NOMO-1 treated with DMSO at 0.1 percent for 48 hours (cell line): ENCODE results near the gene TRAF3.
"Not testable (repeated sequence)": the region's sequence is repeated elsewhere in the genome, so short reads cannot be mapped to it uniquely, and the experiment has no call there.

Experiments
- DNase-seq: peaks from one replicate; lab custom pipeline; 2025; ENCODE audit not compliant: unreplicated experiment; lab: John Stamatoyannopoulos, UW

TRAF3 gene

DNA sequence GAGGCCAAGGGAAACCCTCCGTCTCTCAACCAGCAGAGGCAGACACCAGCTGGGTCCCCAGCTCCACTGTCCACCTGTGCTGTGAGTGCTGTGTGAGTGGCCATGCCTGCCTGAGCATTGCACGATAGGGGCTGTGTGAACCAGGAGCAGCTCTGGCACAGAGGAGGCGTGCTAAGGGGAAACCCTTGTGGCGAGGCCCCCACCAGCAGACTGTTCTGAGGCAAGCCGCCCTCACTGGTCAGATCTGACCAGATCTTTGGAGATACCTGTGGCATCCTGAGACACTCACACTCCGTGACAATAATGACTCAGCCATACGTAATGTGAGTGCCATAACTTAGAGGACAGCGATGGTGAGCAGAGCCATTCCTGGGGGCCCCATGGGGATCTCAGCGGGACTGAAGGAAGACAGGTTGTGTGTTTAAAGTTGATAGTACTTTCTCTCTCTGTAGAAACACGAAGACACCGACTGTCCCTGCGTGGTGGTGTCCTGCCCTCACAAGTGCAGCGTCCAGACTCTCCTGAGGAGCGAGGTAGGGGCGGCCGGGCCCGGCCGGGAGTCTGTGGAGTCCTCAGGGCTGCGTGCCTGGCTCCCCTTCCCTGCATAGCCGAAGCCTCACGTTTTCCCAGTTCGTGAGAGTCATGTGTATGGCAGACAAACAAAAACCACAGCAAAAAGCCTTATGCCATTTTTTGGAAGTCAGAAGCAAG is 108.6 kb downstream of the TRAF3 start:
- no peak for DNase-seq

DNA sequence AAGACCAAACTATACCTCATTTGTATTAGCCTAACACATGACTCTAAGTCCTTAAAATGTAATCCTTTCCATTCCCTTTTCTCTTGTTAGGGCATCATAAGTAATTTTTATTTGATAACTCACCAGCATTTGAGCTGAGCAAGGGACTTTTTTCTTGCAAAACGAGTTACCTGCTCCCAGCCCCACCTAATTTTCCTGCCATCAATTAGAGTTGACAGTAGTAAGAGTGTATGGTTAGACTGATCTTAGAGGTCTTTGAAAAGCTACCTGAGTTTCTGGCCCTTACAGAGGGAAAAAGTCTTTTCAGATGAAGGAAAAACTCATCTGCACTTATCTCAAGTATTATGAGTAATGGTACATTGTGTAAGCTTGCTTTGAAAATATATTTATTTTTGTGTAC is 111.5 kb downstream of the TRAF3 start:
- no peak for DNase-seq

DNA sequence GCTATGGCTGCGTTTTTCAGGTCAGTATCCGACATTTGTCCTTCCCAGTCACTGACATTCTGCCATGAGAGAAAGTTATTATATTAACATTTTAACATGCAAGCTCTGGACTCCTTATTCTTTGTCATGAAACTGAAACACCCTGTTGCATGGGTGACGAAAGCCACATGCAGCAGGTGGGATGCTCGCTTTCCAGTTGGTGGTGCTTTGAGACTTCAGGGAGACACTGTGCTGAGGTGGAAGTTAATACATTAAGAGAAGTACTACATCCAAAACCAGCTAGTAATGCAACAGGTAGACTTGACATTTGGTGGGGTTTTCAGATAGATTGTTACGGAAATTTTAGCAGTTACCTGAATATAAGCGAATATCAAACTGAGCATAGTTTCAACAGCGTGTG is 112.4 kb downstream of the TRAF3 start:
- DNase-seq = no peak

DNA sequence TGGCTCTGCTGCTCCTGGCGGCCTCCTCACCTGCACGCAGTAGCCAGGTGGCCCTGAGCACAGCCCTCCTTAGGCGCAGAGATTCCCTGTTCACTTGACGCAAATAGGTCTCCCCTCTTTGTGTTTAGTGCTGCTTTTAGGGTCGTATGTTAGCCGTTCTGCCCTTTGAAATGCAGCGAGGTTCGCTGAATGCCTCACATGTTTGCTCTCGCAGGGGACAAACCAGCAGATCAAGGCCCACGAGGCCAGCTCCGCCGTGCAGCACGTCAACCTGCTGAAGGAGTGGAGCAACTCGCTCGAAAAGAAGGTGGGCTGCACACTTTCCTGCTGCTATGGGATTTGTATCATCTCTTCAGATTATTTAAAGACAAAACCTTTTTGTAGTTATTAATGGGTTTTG is 113.9 kb downstream of the TRAF3 start:
- no peak for DNase-seq

DNA sequence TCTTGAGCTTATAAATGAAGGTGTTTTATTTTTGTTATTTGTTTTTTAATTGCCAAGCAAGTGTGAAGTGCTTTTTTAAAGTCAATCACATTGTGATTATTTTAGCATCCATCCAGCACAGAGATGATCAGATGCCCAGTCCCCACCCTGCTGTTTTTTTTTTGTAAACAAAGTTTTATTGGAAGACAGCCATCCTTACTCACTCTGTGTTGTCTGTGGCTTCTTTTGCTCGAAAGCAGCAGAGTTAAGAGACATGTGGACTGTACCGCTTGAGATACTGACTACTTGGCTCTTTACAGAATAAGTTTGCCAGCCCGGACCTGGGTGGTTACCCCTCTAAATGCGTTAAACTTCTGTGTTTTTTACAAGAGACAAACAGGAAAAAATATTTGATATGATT is 114.3 kb downstream of the TRAF3 start:
- DNase-seq = no peak

DNA sequence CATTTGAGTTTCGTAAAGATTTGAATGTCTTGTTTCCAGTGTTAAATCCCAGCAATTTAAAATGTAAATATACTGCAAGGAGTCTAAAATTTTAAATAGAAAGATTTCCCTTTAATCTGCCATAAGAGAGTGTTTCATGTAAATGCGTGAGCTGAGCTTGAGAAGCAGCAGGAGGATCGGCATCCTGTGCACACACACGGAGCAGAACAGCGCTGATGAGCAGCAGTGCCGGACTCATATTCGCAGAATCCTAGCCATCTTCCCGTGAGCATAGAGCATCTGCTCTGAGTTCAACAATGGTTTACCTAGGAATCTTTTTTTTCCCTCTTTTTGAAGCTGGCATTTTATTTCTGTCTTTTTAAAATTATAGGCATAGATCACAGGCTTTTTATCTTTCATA is 115.4 kb downstream of the TRAF3 start:
- no peak for DNase-seq

DNA sequence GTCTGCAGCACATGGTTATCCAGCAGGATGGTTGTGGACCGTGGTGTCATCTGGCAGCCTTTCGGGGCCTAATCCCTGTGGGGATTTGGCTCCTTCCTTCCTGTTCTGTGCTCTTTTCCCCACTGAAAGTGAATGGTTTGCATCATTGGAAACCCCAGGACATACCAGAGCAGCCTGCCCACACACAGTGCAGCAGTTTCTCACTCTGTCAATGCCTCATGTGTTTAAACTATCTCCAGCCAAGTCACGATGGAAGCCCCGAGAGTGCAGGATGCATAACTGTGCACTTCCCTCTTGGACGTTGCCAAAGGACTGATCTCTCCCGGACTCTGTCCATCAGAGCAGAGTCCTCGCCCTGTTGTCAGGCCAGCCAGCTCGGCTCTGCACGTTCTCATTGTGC is 116.2 kb downstream of the TRAF3 start:
- DNase-seq = no peak

DNA sequence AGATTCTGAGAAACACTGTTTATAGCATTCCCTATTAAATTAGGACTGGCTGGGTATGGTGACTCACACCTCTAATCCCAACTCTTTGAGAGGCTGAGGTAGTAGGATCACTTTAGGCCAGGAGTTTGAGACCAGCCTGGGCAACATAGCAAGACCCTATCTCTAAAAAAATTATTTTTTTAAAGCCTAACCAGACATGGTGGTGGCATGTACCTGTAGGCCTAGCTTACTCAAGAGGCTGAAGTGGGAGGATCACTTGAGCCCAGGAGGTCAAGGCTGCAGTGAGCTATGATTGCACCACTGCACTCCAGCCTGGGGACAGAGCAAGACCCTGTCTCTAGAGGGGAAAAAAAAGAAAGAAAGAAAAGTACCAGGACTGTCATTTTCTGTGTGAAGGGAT is 119.5 kb downstream of the TRAF3 start:
- not testable (repeated sequence) for DNase-seq

DNA sequence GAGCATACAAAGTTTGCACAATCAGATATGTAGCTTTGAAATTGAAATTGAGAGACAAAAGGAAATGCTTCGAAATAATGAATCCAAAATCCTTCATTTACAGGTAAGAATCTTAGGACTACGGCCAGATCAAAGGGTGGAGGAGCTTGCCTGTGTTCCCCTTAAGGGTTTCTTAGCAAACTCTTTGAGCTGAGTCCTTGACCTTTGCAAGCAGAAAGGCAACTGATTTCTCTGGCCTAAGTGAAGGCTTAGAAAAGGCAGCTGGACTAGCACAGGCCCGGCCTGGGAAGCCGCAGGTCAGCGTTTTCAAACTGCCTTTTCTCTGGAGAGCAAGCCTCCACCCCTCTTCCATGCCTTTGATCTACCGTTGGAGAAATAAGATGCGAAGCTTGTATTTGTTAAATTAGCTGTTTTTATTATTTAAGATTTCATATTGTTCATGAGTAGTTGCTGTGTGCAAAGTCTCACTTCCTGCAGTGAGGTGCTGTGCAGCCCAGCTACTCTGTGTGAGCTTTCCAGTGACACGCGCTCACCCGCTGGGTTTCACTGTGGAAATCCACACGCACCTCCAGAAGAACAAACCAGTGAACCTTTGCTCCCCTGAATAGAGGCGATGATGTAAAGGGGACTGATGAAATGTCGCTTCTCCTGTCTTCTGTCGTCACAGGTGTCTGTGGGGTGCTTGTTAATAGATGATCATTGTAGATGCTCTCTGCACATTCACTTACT is 120.2 kb downstream of the TRAF3 start:
- DNase-seq = no peak

DNA sequence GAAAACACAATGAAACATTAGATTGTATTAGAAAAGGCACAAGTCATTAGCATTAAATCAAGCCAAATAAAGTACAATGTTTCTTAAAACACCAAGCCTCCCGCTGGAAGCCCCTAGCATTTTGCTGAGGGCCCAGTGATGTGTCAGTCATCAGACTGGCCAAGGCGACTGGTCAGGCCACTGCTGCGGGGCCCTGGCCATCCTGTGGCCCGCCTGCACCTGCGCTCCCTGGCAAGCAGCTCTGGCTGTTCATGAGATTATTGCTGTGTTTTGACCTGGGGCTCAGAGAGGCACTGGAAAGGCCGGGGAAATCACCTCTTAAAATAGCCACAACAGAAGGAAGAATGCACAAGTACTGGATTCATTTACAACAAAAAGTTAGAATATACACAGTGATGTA is 121.0 kb downstream of the TRAF3 start:
- no peak for DNase-seq

DNA sequence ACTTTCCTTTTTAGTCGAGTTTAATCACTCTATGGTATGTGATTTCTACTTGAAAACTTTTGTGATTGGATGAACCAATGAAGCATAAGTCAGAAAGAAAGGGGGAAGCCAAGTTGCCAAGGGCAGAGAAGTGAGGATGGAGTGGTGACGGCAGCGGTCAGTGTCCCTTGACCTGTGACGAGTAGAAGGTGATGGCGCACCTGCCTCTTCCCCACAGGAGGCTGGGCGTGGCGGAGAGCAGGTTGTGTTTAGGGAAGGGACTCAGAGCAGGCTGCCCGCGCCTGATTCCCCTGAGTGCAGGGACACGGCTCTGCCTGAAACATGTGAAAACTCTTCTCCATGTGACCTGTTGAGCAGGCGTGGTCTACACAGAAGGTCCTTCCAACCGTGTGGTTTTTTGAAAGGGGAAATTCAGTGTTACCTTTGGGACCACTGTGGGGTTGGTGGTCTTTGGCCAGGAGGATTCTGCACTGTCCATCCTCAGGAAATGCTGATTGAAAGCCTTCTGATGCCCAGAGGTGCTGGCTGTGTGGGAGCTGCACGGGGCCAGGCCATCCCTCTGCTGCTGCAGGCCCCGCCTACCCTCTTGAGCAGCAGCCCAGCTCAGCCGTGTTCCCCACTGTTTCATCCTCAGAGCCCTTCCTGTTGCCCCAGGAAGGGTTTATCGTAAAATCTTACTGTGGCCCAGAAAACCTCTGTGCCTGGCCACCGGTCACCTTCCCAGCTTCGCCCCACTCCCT is 121.7 kb downstream of the TRAF3 start:
- no peak for DNase-seq

DNA sequence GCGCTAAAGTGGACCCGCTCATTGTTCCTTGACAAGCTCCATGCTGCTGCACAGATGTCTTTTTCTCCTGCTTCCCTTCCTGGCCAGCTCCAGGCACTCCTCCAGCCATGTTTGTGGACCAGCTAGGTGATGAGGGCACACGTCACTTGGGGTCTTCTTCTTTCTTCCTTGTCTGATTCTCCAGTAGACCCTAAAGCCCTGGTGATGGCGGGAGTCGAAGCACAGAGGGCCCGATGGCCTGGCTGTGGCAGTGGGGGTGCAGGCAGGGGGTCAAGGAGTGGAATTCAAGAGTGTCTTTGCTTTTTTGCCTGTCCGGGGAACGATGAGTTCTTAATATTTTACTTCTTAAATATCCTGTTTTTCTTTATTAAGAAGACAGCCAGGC is 122.3 kb downstream of the TRAF3 start:
- no peak for DNase-seq

DNA sequence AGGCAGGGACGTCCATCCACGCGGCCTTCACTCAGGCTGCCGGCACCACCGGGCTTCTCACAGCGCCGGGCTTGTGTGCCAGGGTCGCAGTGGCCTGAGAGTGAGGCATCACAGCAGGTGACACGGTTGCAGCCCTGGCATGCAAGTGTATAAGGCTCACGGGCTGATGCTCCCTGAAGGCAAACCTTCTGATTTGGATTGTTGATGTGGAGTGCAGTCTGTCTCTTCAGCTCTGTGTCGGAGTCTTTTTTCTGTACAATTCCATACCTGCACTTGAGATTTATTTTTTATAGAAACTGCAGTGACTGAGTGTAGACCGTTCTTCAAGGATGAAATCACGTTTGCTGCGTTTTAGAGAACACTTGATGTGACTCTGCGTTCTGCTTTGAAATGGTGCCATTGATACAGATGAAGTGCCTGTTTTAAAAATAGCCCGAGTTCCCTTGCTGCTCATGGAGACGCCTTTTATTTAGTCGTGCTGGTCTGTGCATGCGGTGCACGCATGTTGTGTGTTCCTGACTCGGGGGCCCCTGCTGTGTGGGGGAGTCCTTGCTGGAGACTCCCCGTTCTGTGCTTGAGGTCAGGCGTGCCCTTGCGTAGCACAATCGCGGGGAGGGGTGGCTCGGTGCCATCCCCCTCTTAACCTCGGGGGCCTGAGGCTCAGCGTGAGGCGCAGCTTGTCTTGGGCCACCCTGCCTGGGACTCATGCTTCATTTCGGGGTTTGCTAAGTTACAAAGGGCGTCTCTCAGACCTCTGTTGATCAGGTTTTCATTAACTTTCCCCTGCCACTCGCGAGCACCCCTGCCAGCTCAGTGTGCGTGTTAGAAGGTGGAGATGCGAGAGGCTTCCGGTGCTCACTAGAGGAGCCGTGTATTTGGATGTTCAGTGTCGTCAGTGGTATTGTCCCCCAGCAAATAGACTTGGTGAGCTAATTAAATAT is 123.7 kb downstream of the TRAF3 start:
- DNase-seq = no peak

DNA sequence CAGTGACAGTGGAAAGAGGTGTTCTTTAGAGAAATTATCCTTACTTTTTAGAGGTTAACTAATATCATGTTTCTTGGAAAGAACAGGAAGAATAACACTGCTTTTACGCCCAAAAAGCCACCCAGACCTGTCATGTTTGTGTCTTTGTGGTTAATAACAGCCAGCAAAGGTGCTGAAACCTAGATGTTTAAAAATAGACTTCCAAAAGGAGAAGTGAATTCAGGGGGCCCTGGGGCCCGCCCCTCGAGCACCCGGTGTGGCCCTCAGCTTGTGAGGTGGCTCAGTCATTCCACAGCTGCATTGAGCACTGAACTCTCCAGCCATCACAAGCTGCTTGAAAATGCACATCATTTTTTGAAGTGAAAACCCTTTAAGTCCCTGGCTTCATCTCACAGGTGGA is 124.4 kb downstream of the TRAF3 start:
- peak; percentile 35 for DNase-seq

DNA sequence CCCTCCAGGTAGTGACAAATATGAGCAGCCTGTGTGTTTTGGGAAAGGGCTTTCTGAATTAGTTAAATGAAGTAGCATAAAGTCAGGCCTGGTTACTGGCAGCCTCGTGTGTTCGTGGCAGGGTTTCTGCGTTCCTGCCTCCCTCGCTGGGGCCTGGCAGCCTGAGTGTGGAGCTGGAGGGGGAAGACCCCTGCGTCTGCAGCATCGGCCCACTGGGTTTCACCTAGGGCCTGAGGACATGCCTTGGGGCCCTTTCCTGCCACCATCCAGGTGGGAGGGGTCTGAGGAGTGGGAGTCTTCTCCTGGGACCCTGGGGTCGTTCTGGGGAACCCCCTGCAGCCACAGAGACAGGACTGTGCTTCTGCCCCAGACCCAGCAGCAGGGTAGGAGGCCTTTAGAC is 124.8 kb downstream of the TRAF3 start:
- no peak for DNase-seq

DNA sequence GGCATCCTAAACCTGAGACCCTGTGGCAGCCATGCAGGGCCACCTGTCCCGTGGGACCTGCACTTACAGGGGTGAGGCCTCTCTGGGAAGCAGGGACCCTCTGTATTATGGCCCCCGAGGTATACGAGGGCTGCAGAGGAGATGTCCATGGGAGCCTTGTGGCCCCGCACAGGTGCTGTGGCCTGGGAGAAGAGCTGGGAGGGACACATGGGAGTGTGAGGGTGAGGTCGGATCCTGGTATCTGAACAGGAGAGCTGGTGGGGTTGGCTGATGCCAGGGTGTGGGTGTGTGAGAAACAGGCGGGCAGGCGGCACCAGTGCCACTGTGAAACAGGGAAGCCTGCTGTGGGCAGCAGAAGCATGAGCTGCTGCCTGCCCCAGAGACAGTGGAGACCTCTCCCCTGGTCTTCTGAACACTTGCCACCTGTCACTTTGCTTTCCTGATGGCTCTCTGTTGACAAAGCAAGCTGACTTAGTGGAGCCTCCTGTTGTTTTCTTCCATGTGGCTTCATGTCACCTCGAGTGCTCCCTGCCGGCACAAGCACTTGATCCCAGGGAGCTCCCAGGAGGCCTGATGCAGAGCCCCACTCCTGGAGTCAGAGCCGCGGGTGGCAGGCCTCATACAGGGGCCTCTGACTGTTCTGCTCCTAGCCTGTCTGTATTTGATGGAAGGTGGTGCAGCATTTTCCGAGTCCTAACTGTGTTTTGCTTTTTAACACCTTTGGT is 125.4 kb downstream of the TRAF3 start:
- no peak for DNase-seq

DNA sequence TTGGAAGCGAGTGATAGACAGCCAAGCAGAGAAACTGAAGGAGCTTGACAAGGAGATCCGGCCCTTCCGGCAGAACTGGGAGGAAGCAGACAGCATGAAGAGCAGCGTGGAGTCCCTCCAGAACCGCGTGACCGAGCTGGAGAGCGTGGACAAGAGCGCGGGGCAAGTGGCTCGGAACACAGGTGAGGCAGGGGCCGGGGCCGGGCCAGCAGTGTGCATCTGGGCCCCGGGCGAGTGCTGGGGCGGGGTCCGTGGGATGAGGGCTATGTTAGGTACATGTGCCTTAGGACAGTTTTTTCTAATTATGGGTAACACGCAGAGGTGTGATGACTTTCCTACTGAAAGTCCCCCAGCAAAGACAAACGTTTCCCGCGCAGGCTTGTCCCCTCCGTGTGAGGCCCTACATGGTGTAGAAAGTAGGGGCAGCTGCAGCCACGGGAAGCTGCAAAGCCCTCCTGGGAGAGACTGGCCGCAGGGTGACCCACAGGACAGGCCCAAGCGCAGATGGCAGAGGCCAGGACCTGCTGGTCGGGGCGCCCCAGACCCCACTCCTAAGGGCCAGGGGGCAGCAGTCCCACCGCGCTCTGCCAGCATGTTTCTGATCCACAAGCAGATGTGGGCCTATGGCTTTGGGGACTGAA is 126.1 kb downstream of the TRAF3 start:
- DNase-seq = no peak

DNA sequence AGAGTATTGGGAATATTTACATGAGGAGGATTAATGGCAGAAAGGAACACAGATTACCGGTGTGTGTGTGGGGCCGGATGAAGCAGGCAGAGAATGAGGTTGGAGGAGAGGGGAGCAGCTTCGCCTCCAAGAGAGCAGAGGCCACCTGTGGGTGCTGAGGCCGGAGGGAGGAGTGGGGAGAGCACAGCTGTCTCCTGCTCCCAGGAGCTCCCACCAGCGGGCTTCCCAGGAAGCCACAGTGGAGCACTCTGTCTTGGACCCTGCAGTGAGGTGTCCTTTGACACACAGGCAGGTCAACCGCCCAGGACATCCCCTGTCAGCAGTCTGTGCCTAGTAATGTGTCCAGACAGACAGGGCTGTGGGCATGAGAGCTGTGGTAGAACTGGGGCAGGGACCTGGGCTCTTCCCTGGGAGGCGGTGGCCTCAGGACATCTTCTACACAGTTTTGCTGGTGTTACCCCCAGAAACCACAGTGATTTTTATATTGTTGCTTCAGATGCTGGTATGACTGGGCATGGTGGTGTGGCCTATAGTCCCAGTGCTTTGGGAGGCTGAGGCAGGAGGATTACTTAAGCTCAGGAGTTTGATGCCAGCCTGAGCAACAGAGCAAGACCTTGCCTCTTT is 126.8 kb downstream of the TRAF3 start:
- no peak for DNase-seq
